Activated T-cell treated with anti-CD3 and anti-CD28 coated beads for 48 hours (primary cell): ENCODE results near the gene TNFAIP8L2.
"Not testable (repeated sequence)": the region's sequence is repeated elsewhere in the genome, so short reads cannot be mapped to it uniquely, and the experiment has no call there.

Experiments
- DNase-seq: peaks from one replicate; pipeline ENCODE4 v3.0.0-alpha.2; 2020; ENCODE audit warnings: low read depth

The TNFAIP8L2 gene

DNA sequence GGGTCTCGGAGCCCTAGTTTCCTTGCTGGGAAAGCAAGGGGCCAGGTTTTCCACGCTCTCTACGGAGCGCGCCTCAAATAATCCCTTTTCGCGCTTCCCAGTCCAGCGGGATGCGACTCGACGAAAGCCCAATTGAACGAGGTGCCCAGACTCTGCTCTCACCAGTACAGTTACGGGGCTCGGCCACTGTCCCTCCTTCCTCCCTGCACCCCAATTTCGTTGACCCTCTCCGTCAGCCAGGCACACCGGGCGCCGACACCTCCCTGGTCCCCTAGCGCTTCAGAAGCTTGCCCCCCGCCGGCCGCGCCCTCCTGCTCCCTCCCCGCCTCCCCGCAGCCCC, 10.4 kb upstream of the TNFAIP8L2 start:
- DNase-seq: no peak

DNA sequence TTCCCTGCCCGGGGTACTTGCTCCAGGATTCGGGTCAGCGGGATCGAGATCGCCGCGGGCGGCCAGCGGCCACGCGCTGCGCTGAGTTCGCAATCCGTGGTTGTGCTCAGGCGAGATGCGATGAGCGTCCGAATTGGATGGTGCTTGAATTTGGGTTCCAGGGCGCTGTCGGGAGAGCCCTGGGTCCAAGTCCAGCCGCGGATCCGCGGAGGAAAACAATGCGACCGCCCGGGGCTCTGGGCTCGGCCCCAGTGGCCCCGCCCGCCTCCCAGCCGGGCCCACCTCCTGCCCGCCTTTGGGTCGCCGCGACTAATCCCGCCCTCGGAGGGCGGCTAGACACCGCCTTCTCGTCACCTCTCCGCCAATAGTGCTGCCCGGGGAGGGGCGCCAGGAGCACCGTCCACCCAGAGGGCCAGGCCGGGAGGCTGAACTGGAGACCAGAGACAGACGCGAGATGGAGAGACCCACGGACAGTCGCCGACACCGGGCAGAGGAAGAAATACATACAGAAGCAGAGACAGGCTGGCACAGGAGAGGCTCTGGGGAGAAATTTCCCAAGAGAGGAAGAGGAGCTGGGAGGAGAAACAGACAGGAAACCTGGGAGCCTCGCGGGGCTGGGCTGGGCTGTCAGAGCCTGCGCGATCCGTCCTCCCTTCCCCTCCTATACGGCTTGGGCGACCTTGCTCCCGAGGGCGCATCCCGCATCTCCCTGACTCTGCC, 9.9 kb upstream of the TNFAIP8L2 start, which contains the start of gene SEMA6C:
SEMA6C (minus strand) TSS at position 220 of the 720 bp plus-strand sequence. CDS start 4,010 bp downstream, outside the sequence.
- DNase-seq: peak; percentile 87

DNA sequence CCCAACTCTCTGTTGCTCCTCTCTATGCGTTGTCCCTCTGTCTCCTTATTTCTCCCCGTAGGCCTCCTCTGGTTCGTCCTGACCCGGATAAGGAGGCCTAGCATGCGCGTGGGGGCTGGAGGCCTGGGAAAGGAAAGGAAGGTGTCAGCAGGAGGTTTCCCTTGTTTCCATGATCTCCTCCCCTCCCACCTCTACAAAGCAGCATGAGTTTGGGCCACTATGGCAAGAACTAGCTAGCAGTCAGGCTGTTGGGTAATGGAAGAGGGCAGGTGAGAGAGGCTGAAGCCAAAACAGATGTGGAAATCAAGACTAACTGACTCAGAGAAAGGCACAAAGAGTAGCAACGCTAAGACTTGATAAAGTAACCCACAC, 9.3 kb upstream of the TNFAIP8L2 start:
- no peak for DNase-seq

DNA sequence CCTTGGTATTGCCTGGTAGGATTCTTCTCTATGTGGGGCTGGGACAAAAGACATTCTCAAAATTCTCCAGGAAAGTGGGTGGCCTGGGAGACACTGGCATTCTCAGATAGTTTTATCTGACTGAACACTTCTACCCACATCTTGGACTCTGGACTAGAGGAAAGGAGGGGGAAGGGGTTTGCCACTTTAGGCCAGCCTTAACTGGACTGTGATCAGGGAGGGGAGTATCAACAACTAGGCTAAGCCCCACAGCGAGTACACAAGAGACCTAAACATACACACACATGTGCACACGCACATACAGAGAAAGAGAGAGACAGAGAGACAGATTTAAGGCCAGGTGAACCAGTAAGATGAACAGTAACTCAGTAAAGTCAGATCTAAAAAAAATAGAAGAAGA, 8.8 kb upstream of the TNFAIP8L2 start:
- DNase-seq: no peak

DNA sequence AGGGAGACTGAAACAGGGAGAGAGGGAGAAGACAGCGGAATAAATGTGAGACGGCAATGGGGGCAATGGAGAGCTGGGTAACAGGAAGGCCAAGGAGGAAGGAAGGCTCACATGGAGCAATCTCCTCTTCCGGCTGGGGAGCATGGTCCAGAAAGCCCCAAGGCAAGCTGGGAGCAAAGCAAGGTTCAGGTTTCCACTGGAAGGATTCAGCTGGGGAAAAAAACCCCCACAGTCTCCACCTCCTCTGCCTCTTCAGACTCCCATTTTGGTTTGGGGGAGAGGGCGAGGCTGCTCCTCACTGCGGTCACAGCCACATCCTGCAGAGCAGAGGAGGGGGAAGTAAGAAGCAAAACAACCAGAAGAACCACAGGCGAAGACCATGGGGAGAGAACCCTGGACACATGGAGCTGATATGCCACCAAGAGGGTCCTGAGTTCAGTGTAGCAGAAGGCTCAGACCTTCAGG, 650 bp downstream of the TNFAIP8L2 start:
- peak; percentile 60 for DNase-seq

DNA sequence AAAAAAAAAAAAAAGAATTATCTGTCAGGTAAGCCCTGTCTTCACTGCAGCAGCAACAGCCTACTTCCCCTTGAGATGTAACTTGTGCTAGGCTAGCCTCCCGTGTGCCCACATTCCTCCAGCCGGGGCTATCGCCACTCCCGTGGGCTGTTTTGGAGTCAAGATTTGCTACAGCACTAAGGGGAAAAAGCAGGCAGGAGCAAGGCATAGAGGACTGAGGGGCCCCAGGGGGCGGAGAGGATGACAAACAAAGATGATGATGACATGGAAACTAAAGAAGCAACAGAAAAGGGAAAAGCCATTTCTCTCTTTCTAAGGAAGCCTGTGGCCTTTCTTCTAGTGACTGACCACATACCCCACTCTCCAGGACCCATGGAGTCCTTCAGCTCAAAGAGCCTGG, 1.9 kb downstream of the TNFAIP8L2 start:
- DNase-seq: peak; percentile 59

DNA sequence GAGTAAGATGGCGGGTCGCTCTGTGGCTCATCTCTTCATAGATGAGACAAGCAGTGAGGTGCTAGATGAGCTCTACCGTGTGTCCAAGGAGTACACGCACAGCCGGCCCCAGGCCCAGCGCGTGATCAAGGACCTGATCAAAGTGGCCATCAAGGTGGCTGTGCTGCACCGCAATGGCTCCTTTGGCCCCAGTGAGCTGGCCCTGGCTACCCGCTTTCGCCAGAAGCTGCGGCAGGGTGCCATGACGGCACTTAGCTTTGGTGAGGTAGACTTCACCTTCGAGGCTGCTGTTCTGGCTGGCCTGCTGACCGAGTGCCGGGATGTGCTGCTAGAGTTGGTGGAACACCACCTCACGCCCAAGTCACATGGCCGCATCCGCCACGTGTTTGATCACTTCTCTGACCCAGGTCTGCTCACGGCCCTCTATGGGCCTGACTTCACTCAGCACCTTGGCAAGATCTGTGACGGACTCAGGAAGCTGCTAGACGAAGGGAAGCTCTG, 2.4 kb downstream of the TNFAIP8L2 start:
- no peak for DNase-seq

DNA sequence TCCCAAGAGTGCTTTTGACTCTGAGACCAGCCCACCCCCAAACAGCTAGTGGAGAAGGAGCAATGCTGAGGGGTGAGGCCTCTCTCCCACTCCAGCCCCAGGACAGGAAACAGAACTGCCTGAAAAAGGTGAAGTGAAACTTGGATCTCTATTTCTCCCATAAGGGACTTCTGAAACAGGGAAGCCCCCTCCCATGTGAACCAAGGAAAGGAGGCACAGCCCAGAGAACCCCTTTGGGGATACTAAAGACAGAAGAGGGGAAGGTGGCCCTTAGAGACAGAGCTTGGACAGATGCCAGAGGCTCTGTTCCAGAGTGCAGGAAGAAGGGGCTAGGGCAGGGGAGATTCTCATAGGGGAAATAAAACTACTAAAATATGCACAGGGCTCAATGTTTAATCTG, 2.9 kb downstream of the TNFAIP8L2 start:
- DNase-seq: no peak

DNA sequence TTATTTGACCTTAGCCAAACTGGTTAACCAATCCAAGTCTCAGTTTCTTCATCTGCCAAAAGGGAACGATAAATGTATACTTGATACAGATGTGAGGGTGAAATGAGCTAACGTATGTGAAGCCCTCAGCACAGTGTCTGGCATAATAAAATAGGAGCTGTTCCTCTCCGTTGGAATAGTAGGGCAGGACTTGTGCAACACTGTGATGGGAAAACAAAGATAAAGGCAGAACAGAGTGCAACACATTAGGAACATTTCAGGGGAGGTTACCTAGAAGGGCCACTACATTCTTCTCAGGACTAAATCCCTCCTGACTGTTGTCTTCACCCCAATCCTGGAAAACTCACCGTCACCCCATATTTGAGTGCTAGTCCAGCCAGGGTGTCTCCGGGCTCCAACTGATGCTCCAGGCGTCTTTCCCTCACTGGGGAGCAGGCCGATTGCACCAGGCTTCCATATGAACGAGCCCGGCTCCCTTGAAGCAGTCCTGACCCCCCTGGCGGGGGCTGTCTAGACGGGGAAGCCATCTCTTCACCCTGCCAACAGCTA, 8.4 kb downstream of the TNFAIP8L2 start:
- no peak for DNase-seq

DNA sequence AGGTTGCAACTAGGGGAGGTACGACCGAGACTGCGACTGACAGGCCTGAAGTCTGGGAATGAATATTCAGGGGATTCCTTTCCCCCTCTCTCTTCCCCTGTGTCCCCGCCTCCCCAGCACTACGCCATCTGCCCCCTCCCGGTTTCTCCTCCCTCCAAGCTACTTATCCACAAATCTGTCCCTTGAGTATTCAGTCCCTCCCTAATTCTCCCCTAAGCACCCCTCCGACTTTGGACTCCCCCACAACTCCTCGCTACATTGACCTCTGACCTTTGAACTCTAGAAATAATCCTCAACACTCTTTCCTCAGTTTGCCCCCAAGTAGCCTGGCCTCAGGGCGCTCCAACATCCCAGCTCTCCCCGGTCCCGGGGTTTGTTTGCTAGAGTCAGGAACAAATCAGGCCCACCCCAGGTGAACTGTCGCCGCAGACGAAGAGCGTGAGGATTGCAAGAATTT, 8.9 kb downstream of the TNFAIP8L2 start:
- DNase-seq: no peak

DNA sequence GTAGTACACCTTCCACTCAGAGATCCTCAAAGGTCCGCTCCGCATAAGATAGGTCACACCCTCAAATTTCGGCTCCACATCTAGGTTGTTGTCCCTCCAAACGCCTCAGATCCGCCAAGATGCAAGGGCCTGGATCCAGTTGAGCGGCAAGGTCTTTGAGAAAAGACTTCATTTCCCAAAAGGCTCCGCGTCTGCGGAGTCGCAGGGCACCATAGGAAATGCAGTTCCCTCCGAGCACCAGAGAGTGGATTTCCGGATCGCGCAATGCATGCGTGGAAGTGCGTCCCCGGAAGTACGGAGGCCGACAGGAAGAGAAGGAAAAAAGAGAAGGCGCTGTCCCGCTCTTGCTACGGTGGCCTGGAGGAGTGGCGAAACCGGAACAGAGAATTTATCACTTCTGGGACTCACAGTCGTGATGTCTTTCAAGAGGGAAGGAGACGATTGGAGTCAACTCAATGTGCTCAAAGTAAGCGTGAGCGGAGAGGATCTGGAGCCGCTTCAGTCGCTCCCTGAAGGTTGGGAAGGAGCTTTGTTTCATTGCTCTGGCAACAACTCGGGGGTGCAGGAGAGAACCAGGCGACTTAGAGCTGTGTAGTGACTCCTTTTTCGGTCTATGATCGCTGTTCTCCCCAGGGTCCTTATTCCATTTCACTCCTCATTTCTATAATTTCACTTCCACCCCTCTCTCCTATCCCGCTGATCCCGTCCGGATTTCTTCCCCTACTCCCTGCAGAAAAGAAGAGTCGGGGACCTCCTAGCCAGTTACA, 9.5 kb downstream of the TNFAIP8L2 start, which contains the start of the genes LYSMD1 and SCNM1:
LYSMD1 (minus strand) TSS at position 165 of the 767 bp plus-strand sequence. CDS start 644 bp downstream, outside the sequence.
SCNM1 (plus strand) TSS at position 407 of the 767 bp plus-strand sequence; CDS start at position 416, 9 bp downstream.
- peak; percentile 94 for DNase-seq

DNA sequence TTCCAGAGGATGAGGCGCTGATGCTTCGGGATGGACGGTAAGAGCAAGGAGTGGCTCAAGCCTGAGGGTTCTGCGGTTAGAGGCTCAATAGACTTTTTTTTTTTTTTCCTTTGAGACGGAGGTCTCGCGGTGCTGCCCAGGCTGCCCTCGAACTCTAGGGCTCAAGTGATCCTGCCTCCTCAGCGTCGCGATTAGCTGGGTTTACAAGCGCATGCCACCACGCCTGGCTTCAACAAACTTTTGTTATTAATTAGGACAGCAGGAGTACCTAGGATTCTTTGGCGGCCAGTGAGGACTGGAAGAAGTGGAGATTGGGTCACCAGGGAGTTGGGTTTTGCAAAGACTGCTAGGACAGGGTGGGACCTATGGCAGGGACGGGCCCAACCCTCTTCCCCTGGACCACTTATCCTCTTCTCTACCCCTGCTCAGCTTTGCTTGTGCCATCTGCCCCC, 10.1 kb downstream of the TNFAIP8L2 start:
- no peak for DNase-seq

DNA sequence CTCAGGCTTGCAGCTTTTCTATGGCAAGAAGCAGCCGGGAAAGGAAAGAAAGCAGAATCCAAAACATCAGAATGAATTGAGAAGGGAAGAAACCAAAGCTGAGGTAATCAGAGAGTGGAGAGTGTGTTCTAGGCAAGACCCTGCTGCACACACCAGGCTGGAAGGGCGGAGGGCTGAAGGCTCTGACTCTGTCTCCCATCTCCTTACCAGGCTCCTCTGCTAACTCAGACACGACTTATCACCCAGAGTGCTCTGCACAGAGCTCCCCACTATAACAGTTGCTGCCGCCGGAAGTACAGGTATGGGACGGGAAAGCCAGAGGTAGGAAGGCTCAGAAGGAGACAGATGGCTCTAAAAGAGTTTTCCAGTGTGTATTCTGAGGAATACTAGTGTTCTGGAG, 10.7 kb downstream of the TNFAIP8L2 start:
- DNase-seq: no peak

DNA sequence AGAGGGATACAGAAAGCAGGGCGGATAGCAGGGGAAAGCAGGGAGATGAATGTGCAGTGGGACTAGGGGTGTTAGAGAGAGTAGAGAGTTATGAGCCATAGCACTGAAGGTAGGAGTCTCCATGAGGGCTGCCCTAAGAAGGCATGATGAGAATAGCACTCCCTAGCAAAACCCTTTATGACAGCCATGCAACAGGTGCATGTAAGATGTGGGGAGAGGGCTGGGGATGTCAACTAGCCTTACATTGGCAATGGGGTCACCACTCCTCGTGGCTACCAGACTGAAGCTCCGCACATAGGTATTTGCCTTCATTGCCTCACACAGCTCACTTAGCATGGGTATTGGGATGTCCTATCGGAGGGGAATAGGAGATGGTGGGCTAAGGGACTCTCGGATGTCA, 14.7 kb downstream of the TNFAIP8L2 start:
- no peak for DNase-seq

DNA sequence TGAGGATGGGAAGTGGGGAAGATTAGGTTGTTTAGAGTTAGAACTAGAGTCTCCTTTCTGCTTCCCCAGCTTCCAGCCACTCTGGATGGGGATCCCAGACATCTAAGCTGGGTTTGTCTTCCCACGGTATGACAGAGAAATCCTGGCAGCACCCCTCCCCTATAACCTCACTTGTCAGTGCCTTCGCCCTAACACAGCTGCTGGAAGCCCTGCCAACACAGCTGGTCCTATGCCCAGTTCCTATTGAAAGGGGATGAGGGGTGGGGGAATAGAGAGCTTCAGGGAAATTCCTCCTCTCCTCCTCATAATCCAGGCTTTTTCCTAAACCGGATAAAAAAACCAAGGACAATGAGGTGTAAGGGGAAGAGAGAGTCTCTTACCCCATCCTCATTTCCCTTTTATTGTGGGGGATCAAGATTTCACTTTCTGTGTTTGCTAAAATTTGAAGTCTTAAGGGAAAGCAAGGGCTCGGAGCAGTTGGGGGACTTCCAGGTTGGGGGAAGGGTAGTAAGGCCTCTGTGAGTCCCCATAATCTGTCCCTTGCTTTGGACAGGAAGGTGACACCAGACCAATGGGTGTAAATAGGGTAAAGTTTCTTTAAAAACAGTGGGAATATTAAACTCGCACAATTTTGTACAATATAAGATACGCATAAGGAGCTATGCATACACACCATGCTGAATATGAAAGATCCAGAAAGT, 18.7 kb downstream of the TNFAIP8L2 start:
- no peak for DNase-seq

DNA sequence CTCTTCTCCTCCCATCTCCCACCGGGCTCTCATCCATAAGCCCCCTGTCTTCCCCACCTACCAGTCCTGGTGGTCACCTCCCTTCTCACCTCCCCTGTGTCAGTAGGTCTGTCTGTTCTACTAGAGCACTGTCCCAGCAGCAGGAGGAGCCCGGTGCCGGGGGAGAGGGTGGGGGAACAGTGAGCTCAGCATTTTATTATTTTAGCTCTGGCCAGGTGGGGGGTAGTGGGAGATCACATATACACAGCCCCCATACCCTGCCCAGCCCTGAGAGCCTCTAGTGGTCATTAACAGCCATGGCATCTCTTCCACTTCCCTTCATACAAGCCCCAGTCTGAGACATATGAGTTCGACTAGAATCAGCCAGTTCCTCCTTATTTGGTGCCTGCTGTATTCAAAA, 19.4 kb downstream of the TNFAIP8L2 start, which contains the start of gene TMOD4:
TMOD4 (minus strand) TSS at position 119 of the 400 bp plus-strand sequence. CDS start 1,106 bp downstream, outside the sequence.
- DNase-seq: no peak

DNA sequence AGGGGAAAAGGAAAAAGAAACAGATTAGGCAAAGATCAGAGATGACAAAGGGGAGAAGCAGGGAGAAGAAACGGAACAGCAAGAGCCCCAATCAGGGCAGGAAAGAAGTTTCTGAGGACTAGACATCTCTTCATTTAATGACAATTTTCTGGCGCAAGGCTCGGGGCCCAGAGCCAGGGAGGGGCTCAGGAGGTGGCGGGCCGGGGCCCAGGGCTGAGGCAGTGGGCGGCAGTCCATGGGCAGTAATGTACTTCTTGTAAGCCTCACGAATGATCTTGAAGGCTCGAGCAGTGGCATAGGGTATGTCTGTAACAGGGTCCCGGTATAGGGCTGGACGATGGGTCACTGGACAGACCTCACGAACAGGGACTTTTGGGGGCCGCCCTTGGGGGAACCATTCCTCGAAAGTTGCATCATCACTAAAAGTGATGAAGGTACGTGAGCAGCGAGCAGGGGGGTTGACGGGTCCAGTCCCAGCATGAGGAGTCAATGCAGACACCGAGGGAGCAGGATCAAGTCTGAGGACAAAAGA, 20.1 kb downstream of the TNFAIP8L2 start:
- DNase-seq: no peak

DNA sequence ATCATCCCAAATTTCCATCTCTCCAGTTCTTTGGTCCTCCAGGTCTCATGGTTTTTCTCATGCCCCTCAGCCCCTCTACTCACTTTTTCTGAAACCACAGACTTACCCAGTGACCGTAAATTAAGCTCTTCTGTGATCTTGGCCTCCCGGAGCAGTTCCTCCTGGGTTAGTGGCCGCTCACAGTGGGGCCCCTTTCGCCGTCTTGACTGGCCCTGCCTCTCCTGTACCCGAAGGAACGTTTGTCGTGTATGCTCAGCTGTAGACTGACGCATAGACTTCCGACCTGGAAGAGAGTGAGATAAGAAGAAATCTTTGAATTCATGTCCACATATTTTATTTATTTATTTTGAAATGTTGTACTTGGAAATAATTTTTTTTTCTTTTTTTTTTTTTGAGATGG, 27.8 kb downstream of the TNFAIP8L2 start:
- no peak for DNase-seq

DNA sequence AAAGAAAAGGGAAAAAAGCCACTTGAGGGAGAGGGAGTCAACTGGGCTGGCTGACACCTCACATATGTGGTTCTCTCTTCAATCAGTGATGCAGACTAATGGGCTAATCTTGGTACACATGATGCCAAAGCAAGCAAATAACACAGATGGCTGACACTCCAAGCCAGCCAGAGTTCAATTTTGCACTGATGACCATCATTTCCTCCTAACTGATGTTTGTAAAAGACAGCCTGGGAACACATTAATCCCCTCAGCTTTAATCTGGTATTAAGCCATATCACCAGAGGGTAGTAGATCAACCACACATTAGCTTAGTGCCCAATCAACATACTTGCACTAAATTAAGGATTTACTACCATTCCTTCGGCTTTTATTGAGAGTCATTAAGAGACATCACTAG, 30.8 kb downstream of the TNFAIP8L2 start:
- no peak for DNase-seq

DNA sequence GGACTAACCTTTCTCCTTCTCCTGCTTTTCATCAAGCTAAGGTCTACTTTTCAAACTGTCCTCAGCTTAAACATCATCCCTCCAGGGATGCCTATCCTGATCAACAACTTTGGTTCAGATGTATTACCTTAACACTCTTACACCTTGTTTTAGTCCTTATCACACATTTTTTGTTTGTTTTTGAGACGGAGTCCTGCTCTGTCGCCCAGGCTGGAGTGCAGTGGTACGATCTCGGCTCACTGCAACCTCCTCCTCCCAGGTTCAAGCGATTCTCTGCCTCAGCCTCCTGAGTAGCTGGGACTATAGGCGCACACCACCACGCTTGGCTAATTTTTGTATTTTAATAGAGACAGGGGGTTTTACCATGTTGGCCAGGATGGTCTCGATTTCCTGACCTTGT, 32.2 kb downstream of the TNFAIP8L2 start:
- DNase-seq: not testable (repeated sequence)

DNA sequence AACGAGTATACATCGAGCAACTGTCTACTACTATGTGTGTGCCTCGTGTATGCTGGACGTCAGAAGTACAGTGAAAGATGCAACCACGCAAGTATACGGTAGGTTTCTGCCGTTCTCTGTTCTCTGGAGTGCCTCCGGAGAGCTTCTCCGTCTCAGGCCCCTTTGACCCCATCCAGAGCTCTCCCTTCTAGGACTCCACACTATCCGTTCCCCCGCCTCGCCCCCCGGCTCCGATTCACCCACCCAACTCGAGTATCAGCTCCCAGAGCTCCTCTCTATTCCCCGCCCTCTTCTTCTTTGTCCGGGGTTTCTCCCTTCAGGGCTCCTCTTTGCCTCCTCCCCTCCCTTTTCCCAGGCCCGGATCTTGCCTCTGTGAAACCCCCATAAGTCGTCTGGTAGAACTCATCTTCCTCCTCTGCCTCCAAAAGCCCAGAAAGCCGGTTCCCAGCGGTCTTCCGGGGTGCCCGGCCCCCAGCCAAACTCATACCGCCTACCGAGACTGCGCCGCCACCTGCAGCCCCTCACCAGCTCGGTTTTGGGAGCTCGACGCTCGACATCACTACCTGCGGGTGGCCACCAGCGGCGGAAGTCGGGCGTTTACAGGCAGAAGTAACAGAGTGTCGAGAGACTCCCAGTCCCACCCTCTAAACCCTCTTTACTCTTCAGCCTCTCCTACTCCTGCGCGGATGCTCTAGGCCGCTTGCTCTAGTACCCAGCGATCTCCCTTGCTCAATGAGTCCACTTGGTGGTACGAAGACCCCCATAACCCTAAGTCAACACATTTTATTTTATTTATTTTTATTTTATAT, 33.4 kb downstream of the TNFAIP8L2 start, which contains the start of gene VPS72:
VPS72 (minus strand) TSS at position 561 of the 809 bp plus-strand sequence; CDS start at position 485, 76 bp downstream.
- peak; percentile 82 for DNase-seq
